Measurements from ENCODE around the gene DEGS1. TPM values are rescaled to one million over a fixed set of nuclear protein-coding genes. Genes with fewer than 3 reads are reported as not detected.

DEGS1 gene
- total RNA-seq, 1 experiment from 2014 or later = 92.2 TPM

DNA sequence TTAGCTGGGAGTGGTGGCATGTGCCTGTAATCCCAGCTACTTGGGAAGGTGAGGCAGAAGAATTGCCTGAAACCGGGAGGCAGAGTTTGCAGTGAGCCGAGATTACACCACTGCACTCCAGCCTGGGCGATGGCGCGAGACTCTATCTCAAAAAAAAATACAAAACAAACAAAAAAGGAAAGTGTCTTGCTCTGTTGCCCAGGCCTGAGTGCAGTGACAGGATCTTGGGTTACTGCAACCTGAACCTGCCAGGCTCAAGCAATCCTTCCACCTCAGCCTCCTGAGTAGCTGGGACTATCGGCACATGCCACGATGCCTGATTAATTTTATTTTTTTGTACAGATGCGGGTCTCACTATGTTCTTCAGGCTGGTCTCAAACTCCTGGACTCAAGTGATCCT is 33.3 kb downstream of the DEGS1 start:
- H3K4me1 ChIP-seq = peaks cover 27% of the 10 kb centered on the region
- no peaks in the 10 kb centered on the region for H3K27me3 ChIP-seq
- H3K9me3 ChIP-seq (replicated peaks) = no peaks in the 10 kb centered on the region
- H3K36me3 ChIP-seq = no peaks in the 10 kb centered on the region
- DNase-seq = no peak
- H3K4me3 ChIP-seq = no peak overlapping the region
- H3K27ac ChIP-seq = no peak overlapping the region

DNA sequence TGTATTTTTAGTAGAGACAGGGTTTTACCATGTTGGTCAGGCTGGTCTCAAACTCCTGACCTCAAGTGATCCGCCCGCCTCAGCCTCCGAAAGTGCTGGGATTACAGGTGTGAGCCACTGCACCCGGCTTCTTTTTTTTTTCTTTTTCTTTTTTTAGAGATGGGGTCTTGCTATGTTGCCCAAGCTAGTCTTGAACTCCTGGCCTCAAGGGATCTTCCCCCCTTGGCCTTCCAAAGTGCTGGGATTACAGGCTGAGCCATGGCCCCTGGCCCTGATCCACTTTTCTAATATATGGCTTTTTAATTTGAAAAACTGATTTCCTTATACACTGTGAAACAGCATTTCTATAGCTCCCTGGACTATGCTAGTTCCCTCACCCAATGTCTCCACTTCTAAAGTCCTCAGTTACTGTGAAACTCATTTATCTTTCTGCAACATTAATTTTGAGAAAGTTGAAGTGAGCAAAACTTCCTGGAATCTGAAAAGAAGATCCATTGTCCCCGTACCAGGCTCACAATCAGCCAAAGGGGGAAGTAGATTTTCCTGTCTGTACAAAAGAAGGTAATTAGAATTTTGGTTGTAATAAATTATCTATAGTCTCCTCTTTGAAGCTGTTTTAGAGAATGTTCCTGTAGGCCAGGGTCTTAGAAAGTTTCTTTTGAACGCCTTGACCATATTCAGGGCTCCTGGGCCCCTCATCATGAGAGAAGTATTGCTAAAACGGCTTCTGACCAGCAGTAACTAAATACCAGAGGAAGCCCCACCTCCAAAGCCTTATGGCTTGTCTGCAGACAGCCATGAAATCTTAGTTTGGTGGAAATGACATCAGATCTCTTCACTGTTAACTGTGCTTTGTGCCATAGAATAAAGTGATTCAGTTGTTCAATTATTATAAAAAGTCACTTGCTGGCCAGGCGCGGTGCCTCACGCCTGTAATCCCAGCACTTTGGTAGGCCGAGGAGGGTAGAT is 34.9 kb downstream of the DEGS1 start:
- Histone ChIP-seq H3K27me3 (no peaks in the 10 kb centered on the region), H3K36me3 (no peaks in the 10 kb centered on the region), H3K4me1 (peaks cover 14% of the 10 kb centered on the region), H3K4me3 (no peak overlapping the region), H3K27ac (no peak overlapping the region), H3K9me3 (replicated peaks) (no peaks in the 10 kb centered on the region)
- peak in 1 of 2 experiments; percentile 59 for DNase-seq

DNA sequence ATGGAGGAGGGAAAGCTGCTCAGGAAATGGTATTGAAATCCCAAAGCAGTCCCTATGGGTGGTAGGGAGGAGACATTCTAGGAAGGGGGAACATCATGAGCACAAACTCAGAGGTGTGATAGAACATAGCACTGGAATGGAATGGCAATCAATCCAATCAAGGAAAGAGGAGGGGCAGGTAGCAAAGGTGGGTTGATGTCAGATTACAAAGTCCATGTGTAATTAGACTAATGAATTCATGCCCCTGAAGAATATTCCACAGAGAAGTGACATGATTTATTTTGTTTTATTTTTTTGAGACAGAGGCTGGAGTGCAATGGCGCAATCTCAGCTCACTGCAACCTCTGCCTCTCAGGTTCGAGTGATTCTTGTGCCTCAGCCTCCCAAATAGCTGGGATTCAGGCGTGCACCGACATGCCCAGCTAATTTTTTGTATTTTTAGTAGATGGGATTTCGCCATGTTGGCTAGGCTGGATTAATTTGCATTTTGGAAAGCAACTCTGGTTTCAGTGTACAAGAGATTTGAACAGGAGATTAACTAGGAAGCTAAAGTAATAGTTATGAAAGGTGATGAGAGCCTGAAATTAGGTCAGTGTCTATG is 36.1 kb downstream of the DEGS1 start:
- DNase-seq = no peak
- no peak overlapping the region for H3K4me3 ChIP-seq

DNA sequence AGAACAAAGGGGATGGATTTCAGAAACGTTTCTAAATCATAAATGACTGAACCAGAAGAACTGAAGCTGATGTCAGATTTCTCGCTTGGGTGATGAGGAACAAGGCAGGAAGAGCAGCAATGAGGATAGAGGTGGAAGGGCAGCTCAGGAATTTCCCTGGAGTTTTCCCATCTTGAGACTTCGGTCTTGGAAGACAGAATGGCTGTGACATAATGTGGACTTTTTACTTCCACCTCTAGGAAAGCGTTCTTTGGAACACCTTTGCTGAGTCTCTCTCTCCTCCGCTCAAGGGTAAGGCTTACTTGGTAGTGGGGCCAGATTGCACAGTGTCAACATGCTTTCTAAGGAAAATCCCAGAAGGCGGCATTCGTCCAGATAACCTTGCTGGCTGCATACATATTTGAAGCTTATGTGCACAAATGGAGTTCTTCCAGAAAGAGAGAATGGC is 36.6 kb downstream of the DEGS1 start:
- Histone ChIP-seq H3K27me3 (no peaks in the 10 kb centered on the region), H3K4me3 (no peak overlapping the region), H3K4me1 (peaks cover 20% of the 10 kb centered on the region), H3K36me3 (no peaks in the 10 kb centered on the region), H3K27ac (no peak overlapping the region), H3K9me3 (replicated peaks) (no peaks in the 10 kb centered on the region)
- DNase-seq = no peak

More for the DNA sequence above, 36.1 kb downstream of the DEGS1 start:
- Histone ChIP-seq H3K27ac (no peak overlapping the region), H3K4me1 (peaks cover 16% of the 10 kb centered on the region), H3K27me3 (no peaks in the 10 kb centered on the region), H3K36me3 (no peaks in the 10 kb centered on the region), H3K9me3 (replicated peaks) (no peaks in the 10 kb centered on the region)

DNA sequence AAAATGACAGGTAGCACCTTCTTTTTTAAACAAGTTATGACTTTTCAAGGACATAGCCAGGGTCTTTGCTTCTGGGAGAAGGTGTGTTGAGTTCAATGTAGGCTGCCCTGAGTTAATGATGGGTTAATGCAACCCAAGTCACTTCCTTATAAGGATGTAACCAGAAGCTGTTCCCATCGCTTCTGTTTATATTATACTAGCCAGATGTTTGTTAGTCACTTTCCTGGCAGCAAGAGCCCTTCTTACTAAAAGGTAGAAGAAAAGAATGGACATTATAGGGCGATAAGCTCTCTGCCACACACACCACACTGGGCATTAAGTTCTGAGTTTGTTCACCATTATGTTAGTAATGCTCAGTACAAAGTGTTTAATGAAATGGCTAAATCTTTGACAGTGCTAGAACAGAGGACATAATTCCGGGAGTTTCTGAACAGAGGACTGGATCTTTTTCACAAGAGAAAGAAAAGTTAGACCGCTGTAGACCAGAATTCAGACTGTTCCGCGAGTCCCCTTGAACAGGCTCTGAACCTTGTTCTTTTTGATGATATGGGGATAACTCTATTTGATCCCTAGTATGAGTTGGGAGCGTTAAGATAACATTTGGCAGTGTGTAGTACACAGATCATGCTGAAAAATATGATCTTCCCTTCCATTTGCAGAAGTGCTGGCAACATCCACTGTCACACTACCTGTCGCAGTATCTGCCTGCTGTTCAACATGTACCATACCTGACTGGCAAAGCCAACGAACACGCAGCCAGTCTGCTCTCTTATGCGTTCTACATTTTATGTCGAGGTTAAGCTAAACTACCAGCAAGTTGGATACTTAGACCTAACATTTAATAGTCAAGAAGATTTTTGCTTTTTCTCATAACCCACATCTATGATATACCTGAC is 41.0 kb downstream of the DEGS1 start:
- Histone ChIP-seq H3K4me1 (peaks cover 15% of the 10 kb centered on the region), H3K4me3 (no peak overlapping the region), H3K36me3 (peaks cover 12% of the 10 kb centered on the region; the same call in 1 of the 2 replicates), H3K9me3 (replicated peaks) (no peaks in the 10 kb centered on the region), H3K27ac (no peak overlapping the region), H3K27me3 (no peaks in the 10 kb centered on the region)
- DNase-seq = peak in 1 of 2 experiments; percentile 53

DNA sequence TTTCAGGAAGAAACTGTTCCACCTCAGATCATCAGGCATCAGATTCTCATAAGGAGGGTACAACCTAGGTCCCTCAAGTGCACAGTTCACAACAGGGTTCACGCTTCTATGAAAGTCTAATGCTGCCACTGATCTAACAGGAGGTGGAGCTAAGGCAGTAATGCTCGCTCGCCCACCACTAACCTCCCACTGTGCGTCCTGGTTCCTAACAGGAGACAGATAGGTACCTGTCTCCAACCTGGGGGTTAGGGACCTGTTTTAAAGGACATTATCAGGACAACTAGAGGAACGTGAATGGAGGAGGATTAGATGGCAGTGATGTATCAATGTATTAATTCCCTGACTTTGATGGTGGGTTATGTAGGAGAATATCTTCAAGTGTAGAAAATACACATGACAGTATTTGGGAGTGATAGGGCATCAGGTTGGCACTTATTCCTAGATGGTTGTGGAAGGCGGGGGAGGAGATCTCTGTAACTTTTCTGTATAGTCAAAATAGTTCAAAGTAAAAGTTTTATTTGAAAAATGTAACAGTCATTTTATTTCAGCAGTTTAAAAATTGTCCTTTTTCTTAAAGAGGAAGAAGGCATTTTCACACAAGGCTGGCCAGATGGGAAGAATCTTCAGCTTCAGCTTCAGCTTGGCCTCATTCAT is 43.9 kb downstream of the DEGS1 start:
- H3K27me3 ChIP-seq = no peaks in the 10 kb centered on the region
- no peak overlapping the region for H3K27ac ChIP-seq
- peaks cover 12% of the 10 kb centered on the region for H3K4me1 ChIP-seq
- H3K4me3 ChIP-seq = no peak overlapping the region
- no peak for DNase-seq
- H3K9me3 ChIP-seq (replicated peaks) = no peaks in the 10 kb centered on the region
- H3K36me3 ChIP-seq = peaks cover 36% of the 10 kb centered on the region

DNA sequence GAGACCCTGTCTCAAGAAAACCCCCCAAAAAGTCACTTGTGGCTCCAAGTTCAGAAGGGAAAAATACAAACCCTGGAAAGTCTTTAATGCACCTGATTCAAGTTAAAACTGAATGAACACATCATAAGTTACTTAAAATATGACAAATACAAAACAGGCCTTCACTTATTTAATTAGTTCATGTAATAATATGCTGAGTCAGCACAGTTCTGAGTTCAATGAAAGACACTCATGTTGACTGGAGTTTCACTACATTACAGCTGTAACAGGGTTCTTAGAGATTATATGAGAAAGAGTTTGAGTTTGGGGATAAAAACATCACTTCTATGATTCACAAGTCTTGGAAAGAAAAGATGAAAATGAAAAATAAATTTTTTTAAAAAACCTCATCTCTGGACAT is 51.0 kb downstream of the DEGS1 start:
- Histone ChIP-seq H3K9me3 (replicated peaks) (no peaks in the 10 kb centered on the region), H3K4me3 (no peak overlapping the region), H3K36me3 (peaks cover 52% of the 10 kb centered on the region), H3K4me1 (no peaks in the 10 kb centered on the region), H3K27ac (no peak overlapping the region), H3K27me3 (no peaks in the 10 kb centered on the region)
- no peak for DNase-seq

DNA sequence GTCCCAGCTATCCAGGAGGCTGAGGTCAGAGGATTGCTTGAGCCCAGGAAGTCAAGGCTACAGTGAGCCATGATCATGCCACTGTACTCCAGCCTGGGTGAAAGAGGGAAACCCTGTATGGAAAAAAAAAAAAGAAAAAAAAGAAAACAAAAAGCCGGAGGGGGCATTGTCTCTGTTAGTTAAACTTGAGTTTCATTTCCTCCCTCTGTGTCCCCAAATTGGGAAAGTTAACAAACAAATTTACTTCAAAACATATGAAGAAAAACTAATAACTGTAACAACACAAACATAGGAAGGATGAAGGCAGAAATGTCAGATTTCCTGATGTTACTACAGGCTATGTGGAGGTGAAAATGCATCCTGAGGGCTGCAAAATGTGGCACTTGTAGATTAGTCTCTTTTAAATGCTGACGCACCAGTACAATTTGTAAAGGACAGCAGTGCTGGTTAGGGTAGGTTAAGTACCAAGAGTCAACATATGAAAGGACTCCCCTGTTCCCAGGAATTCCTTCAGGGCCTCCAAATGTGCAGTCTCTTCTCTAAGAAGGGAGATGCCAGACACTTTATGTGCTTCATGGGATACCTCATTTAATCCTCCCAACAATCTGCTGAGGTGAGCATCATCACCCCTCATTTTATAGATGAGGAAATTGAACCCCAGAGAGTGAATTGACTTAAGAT is 52.9 kb downstream of the DEGS1 start:
- Histone ChIP-seq H3K27ac (no peak overlapping the region), H3K4me1 (no peaks in the 10 kb centered on the region), H3K27me3 (no peaks in the 10 kb centered on the region), H3K4me3 (no peak overlapping the region), H3K9me3 (replicated peaks) (no peaks in the 10 kb centered on the region), H3K36me3 (peaks cover 43% of the 10 kb centered on the region)
- DNase-seq = no peak

DNA sequence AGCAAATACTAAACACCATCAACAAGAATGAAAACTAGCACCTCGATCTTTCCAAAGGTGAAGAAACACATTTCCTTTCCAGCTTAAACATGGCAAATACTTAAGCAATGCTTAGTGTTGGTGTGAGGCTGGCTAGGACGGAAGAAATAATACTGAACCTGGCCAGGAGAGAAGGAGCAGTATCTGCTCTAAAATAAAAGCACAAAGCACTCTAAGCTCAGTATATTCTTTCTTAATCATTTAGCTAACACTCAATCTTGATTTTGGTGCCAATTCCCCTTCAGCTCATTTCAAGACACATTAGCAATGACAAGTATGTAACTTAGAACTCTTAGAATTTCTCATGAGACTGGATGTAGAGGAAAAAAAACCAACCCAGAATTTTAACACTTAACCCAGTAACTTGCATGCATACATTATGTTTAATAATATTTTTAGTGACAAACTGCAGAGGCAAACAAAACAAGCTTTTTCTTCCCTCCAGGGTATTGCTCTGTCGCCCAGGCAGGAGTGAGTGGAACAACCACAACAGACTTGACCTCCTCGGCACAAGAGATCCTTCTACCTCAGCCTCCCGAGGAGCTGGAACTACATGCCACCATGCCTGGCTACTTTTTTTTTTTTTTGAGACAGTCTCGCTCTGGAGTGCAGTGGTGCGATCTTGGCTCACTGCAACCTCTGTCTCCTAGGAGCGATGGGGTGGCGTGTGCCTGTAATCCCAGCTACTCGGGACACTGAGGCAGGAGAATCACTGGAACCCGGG is 54.3 kb downstream of the DEGS1 start:
- no peak for DNase-seq
- H3K27ac ChIP-seq = no peak overlapping the region
- H3K36me3 ChIP-seq = peaks cover 38% of the 10 kb centered on the region
- no peaks in the 10 kb centered on the region for H3K9me3 ChIP-seq (replicated peaks)
- no peaks in the 10 kb centered on the region for H3K4me1 ChIP-seq
- no peak overlapping the region for H3K4me3 ChIP-seq
- H3K27me3 ChIP-seq = no peaks in the 10 kb centered on the region

DNA sequence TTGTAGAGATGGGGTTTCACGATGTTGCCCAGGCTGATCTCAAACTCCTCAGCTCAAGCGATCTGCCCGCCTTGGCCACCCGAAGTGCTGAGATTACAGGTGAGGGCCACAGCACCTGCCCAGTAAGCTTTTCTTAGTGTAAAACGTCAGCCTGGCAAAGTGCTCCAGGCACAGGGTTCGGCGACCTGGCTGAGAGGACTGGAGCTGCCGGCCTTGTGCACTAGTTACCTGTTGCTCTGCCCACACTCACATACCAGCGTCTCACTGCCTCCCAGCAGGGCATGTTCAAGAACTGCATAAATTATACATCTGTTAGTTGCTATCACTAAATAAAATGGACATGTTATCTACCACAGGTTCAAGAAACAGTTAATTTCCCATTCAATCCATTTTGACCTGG is 55.2 kb downstream of the DEGS1 start:
- Histone ChIP-seq H3K27ac (no peak overlapping the region), H3K4me3 (no peak overlapping the region), H3K36me3 (peaks cover 36% of the 10 kb centered on the region), H3K9me3 (replicated peaks) (no peaks in the 10 kb centered on the region), H3K4me1 (no peaks in the 10 kb centered on the region), H3K27me3 (no peaks in the 10 kb centered on the region)
- no peak for DNase-seq

DNA sequence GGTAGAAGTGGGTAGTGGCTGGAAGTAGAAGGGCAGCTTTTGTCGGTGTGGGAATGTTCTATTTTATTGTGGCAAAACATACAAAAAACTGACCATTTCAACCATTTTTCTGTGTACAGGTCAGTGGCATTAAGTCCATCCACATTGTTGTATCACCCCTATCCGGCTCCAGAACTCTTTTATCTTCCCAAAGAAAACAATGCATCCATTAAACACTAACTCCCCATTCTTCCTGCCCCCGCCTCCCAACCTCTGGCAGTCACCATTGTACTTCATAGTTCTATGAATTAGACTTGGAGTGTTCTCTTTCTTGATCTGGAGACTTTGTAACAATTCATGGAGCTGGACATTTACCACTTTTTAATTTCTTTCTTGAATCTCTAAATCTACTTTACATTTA is 55.7 kb downstream of the DEGS1 start:
- DNase-seq = no peak
- no peak overlapping the region for H3K4me3 ChIP-seq
- H3K4me1 ChIP-seq = no peaks in the 10 kb centered on the region
- H3K9me3 ChIP-seq (replicated peaks) = no peaks in the 10 kb centered on the region
- no peaks in the 10 kb centered on the region for H3K27me3 ChIP-seq
- H3K27ac ChIP-seq = no peak overlapping the region
- peaks cover 36% of the 10 kb centered on the region for H3K36me3 ChIP-seq

Data from SJCRH30 (cell line).